DMS114 treated with DMSO at 0.1 percent for 48 hours (cell line): ENCODE data around the gene MCF2L.
"Not testable (repeated sequence)": the region's sequence is repeated elsewhere in the genome, so short reads cannot be mapped to it uniquely, and the experiment has no call there.

Experiments
- DNase-seq: peaks from one replicate; lab custom pipeline; 2025; ENCODE audit not compliant: unreplicated experiment; lab: John Stamatoyannopoulos, UW

Gene MCF2L

GRCh38 chr13:113046883-113047244 is 77.8 kb downstream of the MCF2L start:
- no peak for DNase-seq

GRCh38 chr13:113047587-113047986 is 78.6 kb downstream of the MCF2L start:
- DNase-seq: no peak

DNA sequence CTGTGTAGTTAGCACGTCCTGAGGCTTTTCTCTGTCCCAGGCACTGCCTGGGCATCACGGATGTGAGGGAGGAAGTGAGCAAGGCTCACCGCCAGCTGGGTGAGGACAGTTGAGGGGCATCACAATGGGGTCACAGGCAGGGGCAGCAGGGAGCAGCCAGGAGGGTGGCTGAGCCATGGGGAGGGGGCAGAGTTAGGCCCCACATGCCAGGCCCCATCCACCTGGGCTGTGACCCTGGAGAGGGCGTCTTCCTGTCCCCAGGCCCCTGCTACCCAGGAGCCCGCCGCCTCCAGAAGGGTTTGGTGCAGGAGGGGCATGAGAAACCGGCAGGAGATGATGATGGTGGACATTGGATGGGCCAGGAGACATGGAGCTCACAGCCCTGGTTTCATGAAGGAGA is 79.8 kb downstream of the MCF2L start:
- no peak for DNase-seq

DNA sequence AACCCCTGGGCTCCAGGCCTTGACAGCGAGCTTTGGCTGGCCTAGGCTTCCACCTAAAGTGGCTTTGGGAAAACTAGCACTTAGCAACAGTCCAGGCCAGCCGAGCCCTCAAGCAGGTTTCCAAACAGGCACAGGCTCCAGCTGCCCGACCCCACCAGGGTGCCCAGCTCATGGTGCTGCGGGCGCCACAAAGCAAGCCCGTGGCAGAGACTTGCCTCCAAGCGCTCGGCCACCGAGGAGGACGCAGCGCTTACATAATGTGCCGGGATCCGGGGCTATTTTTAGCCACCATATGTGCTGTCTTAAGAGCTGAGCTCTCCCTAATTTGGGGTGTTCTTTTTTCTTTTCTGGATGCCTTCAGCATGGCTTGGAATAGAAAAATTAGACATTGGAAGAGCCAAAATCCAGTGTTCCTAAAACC is 80.5 kb downstream of the MCF2L start:
- no peak for DNase-seq

DNA sequence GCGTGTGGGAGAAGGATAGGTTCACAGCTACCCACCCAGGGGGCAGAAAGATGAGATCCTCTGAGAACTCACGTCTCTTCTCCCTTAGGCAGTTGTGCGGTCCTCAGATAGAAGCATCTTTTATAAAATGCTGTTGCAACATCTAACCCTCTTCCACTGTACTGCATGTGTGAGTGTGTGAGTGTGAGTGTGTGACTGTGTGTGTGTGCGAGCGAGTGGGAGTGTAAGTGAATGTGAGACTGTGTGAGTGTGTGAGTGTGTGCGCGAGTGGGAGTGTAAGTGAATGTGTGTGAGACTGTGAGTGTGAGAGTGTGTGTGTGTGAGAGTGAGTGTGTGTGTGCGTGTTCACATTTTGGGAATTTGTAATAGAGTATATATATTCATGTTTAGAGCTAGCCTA is 81.0 kb downstream of the MCF2L start:
- DNase-seq: no peak

- no peak for DNase-seq
Observed at GRCh38 chr13:113050734-113051431, 81.9 kb downstream of the MCF2L start.

GRCh38 chr13:113051641-113052040 is 82.6 kb downstream of the MCF2L start:
- DNase-seq: no peak

DNA sequence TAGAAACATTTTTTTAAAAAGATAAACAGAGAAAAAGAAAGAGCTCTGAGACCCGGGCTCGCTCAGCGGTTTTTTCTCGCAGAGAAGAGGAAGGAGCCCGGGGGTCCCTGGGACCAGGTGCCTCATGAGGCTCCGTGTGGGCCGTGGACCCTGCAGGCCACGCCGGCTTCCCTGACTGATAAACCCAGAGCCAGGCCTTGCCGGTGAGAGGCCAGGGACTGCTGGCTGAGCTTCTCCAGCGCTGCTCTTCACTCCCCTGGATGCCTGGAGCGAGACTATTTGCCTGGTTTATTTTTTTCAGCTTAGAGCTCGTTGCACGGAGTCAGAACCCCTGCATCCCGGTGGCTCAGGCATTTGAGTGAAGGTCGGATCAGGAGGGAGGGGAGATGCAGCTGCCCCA is 83.2 kb downstream of the MCF2L start:
- DNase-seq: no peak

DNA sequence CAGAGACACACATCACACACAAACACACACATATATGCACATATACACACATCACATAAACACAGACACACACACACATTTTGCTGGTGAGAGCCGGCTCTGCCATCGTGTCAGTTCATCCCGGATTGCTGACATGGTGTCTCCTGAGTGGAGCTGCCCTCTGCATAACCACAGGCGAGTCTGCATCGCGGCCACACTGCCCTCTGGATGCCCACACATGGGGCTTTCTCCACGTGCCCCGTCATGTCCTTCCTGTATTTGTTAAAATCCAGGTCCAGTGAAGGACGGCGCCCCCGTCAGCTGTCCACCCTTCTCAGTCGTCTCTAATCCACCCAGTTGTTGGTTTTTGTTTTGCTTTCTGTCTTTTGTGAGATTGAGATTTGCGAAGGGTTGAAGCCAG is 84.0 kb downstream of the MCF2L start:
- no peak for DNase-seq

DNA sequence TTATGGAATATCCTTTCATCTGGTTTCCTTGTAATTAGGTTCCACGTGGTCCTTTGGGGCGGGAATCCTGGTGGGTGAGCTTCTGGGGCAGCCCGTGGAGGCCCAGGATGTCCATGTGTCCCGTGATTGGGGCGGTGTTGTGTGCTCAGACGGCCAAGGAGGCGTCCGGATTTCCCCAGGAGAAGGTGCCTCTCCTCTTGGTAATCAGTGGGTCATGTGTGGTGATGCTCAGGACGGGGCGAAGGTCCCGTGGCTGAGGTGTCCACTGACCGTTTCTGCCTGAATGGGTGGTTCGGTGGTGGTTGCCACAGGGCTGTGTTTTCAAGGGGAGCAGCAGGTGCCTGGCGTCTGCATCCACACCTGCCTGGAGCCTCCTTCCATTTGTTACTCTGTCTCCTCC is 84.4 kb downstream of the MCF2L start:
- no peak for DNase-seq

- DNase-seq: no peak
Observed at GRCh38 chr13:113053801-113054604, 85.0 kb downstream of the MCF2L start.

DNA sequence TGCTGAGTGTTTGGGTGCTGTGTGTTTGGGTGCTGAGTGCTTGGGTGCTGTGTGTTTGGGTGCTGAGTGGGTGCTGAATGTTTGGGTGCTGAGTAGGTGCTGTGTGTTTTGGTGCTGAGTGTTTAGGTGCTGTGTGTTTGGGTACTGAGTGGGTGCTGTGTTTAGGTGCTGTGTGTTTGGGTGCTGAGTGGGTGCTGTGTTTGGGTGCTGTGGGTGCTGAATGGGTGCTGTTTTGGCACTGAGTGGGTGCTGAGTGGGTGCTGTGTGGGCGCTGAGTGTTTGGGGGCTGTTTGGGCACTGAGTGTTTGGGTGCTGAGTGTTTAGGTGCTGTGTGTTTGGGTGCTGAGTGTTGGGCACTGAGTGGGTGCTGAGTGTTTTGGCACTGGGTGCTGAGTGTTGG is 88.1 kb downstream of the MCF2L start:
- DNase-seq: no peak

DNA sequence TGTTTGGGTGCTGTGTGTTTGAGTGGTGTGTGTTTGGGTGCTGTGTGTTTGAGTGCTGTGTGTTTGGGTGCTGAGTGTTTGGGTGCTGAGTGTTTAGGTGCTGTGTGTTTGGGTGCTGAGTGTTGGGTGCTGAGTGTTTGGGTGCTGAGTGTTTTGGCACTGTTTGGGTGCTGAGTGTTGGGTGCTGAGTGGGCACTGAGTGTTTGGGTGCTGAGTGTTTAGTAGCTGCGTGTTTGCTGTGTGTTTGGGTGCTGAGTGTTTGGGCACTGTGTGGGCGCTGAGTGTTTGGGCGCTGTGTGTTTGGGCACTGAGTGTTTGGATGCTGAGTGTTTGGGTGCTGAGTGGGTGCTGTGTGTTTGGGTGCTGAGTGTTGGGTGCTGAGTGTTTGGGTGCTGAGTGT is 88.5 kb downstream of the MCF2L start:
- DNase-seq: not testable (repeated sequence)

DNA sequence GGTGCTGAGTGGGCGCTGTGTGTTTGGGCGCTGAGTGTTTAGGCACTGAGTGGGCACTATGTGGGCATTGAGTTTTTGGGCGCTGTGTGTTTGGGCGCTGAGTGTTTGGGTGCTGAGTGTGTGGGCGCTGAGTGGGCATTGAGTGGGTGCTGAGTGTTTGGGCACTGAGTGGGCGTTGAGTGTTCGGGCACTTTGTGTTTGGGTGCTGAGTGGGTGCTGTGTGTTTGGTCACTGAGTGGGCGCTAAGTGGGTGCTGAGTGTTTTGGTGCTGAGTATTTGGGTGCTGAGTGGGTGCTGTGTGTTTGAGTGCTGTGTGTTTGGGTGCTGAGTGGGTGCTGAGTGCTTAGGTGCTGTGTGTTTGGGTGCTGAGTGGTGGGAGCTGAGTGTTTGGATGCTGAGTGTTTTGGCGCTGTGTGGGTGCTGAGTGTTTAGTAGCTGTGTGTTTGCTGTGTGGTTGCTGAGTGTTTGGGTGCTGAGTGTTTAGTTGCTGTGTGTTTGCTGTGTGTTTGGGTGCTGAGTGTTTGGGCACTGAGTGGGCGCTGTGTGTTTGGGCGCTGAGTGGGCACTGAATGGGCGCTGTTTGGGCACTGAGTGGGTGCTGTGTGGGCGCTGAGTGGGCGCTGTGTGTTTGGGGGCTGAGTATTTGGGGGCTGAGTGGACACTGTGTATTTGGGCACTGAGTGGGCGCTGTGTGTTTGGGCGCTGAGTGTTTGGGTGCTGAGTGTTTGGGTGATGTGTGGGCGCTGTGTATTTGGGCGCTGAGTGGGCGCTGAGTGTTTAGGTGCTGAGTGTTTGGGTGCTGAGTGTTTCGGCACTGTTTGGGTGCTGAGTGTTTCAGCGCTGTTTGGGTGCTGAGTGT is 89.3 kb downstream of the MCF2L start:
- DNase-seq: no peak

GRCh38 chr13:113058988-113059850 is 90.2 kb downstream of the MCF2L start:
- DNase-seq: no peak

DNA sequence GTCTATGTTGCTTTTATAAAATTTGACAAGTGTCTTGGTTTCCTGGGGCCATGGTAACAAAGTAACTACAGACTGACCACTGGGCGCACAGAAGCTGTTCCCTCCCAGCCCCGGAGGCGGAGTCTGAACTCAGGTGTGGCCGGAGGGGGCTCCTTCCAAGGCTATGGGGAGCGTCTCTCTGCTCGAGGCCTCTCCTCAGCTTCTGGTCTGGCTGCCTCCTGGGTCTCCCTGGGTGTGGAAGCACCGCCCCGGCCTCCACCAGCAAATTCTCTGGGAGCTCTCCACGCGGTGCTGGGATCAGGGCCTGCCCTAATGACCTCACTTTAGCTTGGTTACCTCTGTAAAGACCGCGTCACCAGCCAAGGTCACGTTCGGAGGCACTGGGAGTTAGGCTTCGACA is 90.9 kb downstream of the MCF2L start:
- DNase-seq: no peak

DNA sequence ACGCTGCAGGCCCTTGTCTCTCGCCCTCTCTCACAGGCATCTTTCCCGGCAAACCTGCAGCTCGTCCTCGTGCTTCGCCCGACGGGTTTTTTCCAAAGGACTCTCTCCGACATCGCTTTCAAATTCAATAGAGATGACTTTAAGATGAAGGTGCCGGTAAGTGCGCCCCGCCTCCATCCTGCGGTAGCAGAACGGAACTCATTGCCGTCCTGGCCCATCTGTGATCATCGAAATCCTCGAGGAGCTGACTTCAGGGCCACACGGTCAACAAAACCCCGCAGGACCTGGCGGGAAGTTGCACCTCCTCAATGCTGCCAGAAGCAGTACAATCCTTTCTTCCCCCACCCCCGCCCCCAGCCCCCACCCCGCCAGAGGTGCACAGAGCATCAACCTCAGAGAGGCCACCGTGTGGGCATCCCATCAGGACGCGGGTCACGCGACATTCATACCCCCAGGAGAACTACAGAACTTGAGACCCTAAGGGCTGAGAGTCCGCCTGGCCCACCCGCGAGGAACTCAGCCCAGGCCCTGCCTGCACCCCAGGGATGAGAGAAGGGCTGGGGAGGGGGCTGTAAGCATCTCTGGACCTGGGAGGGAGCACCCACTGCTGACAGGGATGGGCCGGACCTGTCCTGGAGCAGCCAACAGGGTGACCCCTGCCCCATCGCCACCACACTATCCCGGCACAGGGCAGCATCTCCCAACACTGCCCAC is 91.7 kb downstream of the MCF2L start:
- DNase-seq: no peak

DNA sequence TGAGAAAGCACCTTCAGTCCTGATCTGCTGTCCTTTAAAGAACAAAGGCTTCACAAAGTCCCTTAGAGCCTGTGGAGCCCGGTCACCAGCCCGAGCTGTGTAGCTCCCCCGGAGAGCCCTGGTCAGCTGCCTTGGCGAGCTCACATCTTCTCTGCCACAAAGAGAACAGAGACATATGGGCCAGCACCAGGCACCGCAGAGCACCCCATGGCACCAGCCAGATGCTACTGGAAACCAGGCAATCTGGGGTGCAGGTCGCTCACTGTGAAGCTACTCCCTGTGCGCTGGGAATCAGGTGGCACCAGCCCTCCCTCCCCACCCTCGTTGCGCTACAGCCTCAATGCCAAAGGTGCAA is 92.2 kb downstream of the MCF2L start:
- DNase-seq: no peak

DNA sequence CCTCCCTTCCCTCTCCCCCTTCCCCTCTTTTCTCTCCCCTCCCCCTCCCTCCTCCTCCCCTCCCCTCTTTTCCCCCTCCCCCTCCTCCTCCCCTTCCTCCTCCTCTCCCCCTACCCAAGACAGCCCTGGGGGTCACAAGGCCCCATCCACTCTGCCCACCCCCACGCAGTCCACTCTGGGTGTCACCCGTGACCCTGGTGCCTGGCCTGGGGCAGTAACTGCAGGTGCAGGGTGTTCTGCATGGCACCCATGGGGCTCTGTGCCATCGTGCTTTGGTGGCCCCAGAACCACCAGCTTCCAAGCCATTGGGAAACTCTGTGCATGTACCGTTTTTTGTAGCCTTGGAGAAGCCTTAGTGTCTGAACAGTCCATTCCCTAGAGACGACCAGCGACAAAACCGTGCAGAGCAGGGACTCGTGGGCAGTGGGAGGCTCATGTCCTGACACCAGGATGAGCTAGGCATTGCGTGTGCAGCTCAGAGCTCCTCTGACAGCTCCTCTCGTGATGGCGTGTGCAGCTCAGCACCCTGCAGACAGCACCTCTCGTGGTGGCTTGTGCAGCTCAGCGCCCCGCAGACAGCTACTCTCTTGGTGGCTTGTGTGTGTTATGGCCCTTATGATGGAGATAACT is 92.9 kb downstream of the MCF2L start:
- DNase-seq: no peak

DNA sequence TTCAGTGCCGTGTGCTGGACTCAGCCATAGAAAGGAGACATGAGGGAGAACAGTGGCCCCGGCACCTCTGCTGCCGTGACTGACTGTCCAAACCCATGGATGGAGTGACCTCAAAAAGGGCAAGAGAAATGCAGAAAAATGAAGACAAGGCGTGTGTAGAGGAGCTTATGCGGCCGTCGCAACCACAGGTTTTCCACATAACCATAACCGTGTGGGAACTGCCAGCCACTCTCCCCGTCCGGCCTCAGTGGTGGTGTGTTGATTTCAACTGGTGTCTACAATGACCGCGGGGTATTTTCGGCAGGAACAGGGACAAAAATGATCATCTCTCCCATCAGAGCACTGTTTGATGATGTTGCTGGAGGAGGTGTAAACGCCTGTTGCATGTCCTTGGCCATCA is 93.7 kb downstream of the MCF2L start:
- no peak for DNase-seq
